Mucosa of rectum (tissue), 2 donors: Measurements from ENCODE around the gene HES2.
A peak's percentile ranks its signal among the peaks of the same experiment; 100 is the strongest.
"Not testable (repeated sequence)": the region's sequence is repeated elsewhere in the genome, so short reads cannot be mapped to it uniquely, and the experiment has no call there.

Source experiments
- H3K27ac ChIP-seq, 2 donors: one replicate each; pipeline ENCODE4 v1.7.0; 2013; ENCODE audit warnings: inconsistent platforms in 2 of 2, low read depth in 2 of 2, low read length in 2 of 2
- H3K27me3 ChIP-seq, 2 donors: one replicate each; pipeline ENCODE4 v1.7.0; 2013; ENCODE audit warnings: low read length in 2 of 2; ENCODE audit not compliant: control insufficient read depth in 2 of 2, insufficient read depth in 2 of 2
- H3K36me3 ChIP-seq, 2 donors: one replicate each; pipeline ENCODE4 v1.7.0; 2013; ENCODE audit warnings: low read length in 2 of 2; ENCODE audit not compliant: control insufficient read depth in 2 of 2, insufficient read depth in 2 of 2
- H3K4me1 ChIP-seq, 2 donors: one replicate each; pipeline ENCODE4 v1.7.0; 2013; ENCODE audit warnings: low read length in 2 of 2, mild to moderate bottlenecking in 1 of 2; ENCODE audit not compliant: control insufficient read depth in 2 of 2, insufficient read depth in 2 of 2
- H3K4me3 ChIP-seq, 2 donors: one replicate each; pipeline ENCODE4 v1.7.0; 2013; ENCODE audit warnings: low read length in 2 of 2
- H3K9ac ChIP-seq, 2 donors: one replicate each; pipeline ENCODE4 v1.7.0; 2013; ENCODE audit warnings: low read length in 2 of 2, low read depth in 1 of 2, mild to moderate bottlenecking in 1 of 2
- H3K9me3 ChIP-seq, 2 donors: one replicate each; pipeline ENCODE4 v1.7.0; 2013; ENCODE audit warnings: low read length in 2 of 2; ENCODE audit not compliant: control insufficient read depth in 2 of 2
- donor health status: healthy.
- donor health status: Normal muscosa, but diverticular disease.

Gene HES2

DNA sequence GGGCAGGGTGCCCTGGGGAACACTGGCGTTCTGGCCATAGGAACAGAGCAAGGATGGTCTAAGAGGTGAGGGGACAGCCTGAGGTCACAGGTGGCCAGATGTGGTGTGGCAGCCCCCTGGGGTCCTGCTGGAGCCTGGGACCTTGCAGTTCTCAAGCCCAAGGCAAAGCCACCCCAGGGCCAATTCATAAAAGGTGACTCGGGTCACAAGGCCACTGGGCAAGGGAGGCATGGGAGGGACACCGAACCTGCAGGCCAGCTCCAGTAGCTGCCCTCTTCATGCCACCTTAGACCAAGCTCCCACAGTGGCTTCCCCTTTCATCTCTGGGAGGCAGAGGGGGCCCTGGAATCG is 26.9 kb upstream of the HES2 start:
- H3K36me3 ChIP-seq: no peaks in the 10 kb centered on the region
- H3K4me3 ChIP-seq: peak overlapping the region in 1 of 2 donors; percentile 57
- no peaks in the 10 kb centered on the region for H3K9me3 ChIP-seq
- H3K27ac ChIP-seq: no peak overlapping the region
- peaks cover 0 to 1% of the 10 kb centered on the region in 2 donors for H3K27me3 ChIP-seq
- H3K9ac ChIP-seq: peak overlapping the region in 1 of 2 donors; percentile 62
- H3K4me1 ChIP-seq: peaks cover 14 to 36% of the 10 kb centered on the region in 2 donors

DNA sequence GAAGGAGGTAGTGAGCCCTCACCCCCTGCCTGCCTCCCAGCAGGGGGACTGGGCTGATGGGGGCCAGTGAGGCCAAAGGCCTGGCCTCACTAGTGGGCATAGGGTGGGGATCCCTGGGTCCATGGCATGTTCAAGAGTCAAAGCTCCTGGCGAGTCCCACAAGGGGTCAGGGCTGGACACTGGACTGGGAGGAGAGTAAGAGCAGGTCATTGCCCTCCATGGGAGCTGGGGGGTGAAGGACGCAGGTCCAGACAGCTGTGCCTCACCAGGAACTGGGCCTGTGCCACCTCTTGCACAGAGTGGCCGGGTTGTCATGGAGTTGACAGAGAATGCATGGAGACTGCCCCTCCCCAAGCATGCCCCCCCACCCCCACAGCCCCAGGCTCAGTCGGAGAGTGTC is 26.2 kb upstream of the HES2 start:
- not testable (repeated sequence) for H3K36me3 ChIP-seq

DNA sequence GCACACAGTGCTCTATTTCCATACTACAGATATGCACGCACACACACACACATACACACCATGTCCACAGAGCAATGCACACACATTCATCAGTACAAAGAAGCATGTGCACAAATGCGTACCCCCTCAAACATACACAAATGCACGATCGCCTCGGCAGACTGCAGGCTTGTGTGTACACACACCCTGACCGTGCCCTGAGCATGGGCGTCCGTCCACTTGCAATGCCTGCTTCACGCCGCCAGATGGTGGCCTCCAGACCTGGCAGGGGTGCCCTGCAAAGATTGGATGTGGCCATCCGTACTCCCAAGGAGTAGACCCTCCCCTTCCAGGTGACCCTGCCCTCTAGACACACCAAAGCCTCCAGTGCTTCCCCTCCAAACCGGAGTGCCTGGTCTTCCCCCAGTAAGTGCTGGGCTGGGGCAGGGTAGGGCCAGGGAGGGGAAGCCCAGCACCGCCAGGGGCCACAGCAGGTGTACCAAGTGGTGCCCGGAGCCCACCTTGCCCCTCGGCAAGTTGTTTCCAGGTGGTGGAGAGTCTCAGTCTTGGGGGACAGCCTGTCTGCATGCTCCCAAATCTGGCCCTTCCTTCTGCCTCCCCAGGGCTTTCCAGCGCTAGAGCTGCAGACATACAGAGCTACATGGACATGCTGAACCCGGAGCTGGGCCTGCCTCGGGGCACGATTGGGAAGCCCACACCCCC is 25.5 kb upstream of the HES2 start:
- Histone ChIP-seq H3K4me3 (no peak overlapping the region), H3K27me3 (peaks cover 0 to 4% of the 10 kb centered on the region in 2 donors), H3K4me1 (peaks cover 14 to 29% of the 10 kb centered on the region in 2 donors), H3K36me3 (no peaks in the 10 kb centered on the region), H3K9ac (no peak overlapping the region), H3K9me3 (no peaks in the 10 kb centered on the region), H3K27ac (no peak overlapping the region)

More for the DNA sequence above, 26.2 kb upstream of the HES2 start:
- H3K4me3 ChIP-seq, H3K9ac ChIP-seq, H3K27ac ChIP-seq, H3K27me3 ChIP-seq, H3K9me3 ChIP-seq: not testable (repeated sequence)
- H3K4me1 ChIP-seq: peaks cover 15 to 34% of the 10 kb centered on the region in 2 donors

DNA sequence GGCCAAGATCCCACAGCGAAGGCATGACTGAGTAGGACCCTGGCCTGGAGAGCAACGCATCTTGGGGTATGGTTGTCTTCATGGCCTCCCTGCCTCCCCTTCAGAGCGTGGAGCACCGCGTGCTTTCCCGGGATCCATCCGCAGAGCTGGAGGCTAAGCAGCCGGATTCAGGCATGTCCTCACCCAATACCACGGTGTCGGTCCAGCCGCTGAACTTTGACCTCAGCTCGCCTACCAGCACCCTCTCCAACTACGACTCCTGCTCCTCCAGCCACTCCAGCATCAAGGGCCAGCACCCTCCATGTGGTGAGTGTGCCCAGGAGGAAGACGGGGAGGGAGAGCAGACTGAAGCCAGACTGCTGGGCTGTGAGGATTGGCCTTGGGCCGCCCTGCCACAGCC is 24.7 kb upstream of the HES2 start:
- Histone ChIP-seq H3K9ac (no peak overlapping the region), H3K36me3 (no peaks in the 10 kb centered on the region), H3K4me3 (no peak overlapping the region), H3K4me1 (peaks cover 7 to 24% of the 10 kb centered on the region in 2 donors), H3K27me3 (peaks cover 2 to 4% of the 10 kb centered on the region in 2 donors), H3K9me3 (no peaks in the 10 kb centered on the region), H3K27ac (no peak overlapping the region)

DNA sequence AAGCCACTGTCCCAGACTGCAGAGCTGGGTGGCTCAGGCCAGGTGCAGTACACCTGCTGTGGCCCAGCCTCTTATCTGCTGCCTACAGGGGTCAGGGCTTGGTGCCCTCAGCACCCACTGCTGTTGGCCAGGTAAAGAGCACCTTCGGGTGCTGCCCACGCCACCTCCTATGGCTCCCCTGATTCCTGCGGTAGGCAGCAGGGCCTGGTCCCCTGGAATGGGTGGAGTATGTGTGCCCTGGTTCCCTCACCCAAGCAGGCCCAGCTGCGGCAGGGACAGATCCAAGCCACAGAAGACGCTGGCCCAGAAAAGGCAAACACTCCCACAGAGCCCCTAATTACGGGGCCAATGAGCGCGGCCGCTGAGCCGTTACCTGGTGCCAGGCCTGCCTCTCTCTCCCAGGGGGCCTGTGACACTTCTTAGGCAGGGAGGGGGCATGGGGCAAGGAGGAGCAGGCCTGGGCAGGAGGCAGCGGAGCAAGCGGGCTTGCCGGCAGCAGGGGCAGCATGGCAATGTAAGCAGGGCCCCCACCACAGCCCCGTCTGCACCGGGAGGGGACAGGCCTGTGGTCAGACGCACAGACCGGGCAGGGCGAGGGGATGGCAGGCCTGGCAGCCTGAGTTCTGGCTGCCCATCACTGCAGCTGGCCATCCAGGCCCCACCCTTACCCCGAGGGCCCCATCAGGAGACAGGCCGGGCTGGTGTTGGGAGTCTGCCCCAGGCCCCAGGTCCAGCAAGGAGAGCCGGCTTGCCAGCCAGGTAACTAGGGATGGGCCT is 23.8 kb upstream of the HES2 start:
- H3K27ac ChIP-seq: no peak overlapping the region
- no peak overlapping the region for H3K4me3 ChIP-seq
- H3K9me3 ChIP-seq: no peaks in the 10 kb centered on the region
- no peaks in the 10 kb centered on the region for H3K36me3 ChIP-seq
- no peak overlapping the region for H3K9ac ChIP-seq
- peaks cover 2 to 4% of the 10 kb centered on the region in 2 donors for H3K27me3 ChIP-seq
- H3K4me1 ChIP-seq: peaks cover 5 to 20% of the 10 kb centered on the region in 2 donors

DNA sequence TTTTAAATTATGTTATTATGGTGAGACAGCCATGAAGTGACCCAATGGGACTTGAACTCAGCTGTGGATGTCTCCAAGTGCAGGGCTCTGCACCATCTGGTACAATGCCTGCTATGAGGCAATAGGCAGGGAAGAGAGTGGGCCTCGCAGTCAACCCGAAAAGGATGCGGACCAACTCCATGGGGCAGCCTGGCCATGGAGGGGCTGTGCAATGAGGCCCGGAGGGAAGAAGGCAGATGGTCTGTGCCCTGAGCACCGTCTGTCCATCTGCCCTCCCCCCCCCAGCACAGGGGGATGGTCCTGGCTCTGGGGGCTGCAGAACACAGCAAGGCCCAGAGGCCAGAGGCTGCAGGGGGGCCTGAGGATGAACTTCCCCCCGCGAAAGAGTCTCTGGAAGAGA is 21.9 kb upstream of the HES2 start:
- Histone ChIP-seq H3K9ac (no peak overlapping the region), H3K27ac (no peak overlapping the region), H3K4me1 (peaks cover 3 to 11% of the 10 kb centered on the region in 2 donors), H3K27me3 (peaks cover 2 to 4% of the 10 kb centered on the region in 2 donors), H3K9me3 (no peaks in the 10 kb centered on the region), H3K36me3 (no peaks in the 10 kb centered on the region), H3K4me3 (no peak overlapping the region)

DNA sequence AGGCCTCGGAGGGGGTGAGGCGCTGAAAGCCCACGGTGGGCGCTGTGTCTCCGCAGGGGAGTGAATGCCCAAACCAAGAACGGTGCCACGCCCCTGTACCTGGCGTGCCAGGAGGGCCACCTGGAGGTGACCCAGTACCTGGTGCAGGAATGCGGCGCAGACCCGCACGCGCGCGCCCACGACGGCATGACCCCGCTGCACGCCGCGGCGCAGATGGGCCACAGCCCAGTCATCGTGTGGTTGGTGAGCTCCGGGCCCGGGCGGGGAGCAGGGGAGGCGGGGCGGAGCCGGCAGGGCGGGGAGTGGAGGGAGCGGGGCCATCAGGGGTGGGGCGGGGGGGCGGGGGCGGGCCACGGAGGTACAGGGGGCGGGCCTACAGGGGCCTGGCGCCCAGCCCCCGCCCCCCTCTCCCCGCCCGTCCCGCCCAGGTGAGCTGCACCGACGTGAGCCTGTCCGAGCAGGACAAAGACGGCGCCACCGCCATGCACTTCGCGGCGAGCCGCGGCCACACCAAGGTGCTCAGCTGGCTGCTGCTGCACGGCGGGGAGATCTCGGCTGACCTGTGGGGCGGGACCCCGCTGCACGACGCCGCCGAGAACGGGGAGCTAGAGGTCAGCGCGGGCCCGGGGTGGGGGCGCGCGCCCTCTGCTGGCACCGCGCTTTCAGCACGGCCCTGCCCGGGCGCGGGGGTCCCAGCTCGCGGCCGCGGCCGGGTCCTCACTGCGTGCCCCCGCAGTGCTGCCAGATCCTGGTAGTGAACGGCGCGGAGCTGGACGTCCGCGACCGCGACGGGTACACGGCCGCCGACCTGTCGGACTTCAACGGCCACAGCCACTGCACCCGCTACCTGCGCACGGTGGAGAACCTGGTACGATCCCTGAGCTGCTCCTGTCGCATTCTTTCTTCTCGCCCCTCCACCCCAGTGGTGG is 20.7 kb upstream of the HES2 start:
- H3K27ac ChIP-seq: no peak overlapping the region
- no peaks in the 10 kb centered on the region for H3K9me3 ChIP-seq
- H3K4me1 ChIP-seq: peaks cover 3 to 8% of the 10 kb centered on the region in 2 donors
- no peaks in the 10 kb centered on the region for H3K36me3 ChIP-seq
- peaks cover 2 to 4% of the 10 kb centered on the region in 2 donors for H3K27me3 ChIP-seq
- H3K9ac ChIP-seq: no peak overlapping the region
- no peak overlapping the region for H3K4me3 ChIP-seq

DNA sequence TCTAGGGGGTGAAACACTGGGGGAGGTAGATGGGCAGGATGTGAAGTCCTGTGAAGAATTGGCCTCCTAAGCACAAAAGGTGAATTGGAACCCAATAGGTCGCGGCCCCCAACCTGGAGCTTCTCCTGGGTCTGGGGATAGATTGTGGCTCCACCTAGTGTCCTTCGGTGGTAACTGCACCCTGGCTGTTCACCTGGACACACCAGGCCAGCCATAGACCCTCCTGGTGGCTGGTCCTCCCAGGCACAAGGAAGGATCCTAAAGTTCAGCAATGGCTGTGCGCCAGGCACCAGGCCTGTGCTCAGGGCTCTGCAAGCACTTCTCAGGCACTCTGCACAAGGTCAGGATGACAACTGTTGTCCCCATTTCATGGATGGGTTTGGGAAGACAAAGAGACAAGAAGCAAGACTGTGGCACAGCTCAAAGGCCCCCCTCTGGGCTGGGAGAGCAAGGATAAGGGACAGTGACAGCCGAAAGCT is 18.4 kb upstream of the HES2 start:
- Histone ChIP-seq H3K4me3 (no peak overlapping the region), H3K4me1 (peaks cover 3 to 8% of the 10 kb centered on the region in 2 donors), H3K27me3 (peaks cover 2 to 3% of the 10 kb centered on the region in 2 donors), H3K9me3 (no peaks in the 10 kb centered on the region), H3K9ac (no peak overlapping the region), H3K27ac (no peak overlapping the region), H3K36me3 (no peaks in the 10 kb centered on the region)

DNA sequence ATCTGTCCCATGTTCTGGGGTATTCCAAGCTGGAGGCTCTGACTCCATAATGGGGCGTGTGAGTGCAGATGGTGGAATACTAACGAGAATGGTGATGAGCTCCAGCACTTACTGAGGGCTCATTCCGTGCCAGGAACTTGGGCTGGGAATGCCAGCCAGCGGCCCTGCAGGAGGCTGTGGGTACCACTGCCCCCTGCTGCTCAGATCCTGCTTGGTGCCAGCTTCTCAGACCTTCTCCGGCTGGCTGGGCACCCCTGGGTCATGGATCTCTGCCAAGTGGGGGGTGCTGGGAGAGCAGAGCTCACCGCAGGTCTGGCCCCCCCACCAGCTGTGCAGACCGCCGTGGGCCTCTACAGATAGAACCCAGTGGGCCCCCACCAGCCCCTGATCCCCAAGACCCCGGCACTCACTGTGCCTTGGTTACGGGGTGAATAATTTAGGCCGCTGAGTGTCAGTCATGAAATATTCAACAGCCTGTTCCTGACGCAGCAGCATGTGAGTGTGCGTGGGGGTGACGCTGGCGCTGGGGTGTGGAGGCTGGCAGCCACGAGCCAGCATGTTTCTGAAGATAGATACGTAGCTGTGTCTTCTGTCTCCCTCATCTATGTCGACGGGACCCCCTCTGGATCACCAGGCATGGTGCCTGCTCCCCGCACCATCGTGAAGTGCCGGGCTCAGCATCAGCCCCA is 17.4 kb upstream of the HES2 start:
- not testable (repeated sequence) for H3K36me3 ChIP-seq, H3K27me3 ChIP-seq, H3K4me1 ChIP-seq, H3K27ac ChIP-seq, H3K9me3 ChIP-seq, H3K4me3 ChIP-seq, H3K9ac ChIP-seq
